ENCODE measurements around the gene SPPL3. TPM values are rescaled to one million over a fixed set of nuclear protein-coding genes. Genes with fewer than 3 reads are reported as not detected.

Gene SPPL3
- total RNA-seq, 1 experiment from 2014 or later, result 39.7 TPM

- TF ChIP-seq EZH2phosphoT487 (IDR thresholded peaks at IDR 0.05; ENCODE audit: borderline replicate concordance) (no peak), SRF (IDR thresholded peaks at IDR 0.05; ENCODE audit: low read depth) (no peak)
Observed at GRCh38 chr12:120884644-120885043, 19.5 kb downstream of the SPPL3 start (continued).

- no TSS peak for BruUV-seq (replicated peaks)
- no peak overlapping the region for H3K27ac ChIP-seq (ENCODE audit: low read depth, low read length)
- ChIA-PET RAD21 (ENCODE audit: low non-redundant PET in 1 of 2, low total read pairs in 2 of 2, uncharacterized antibody in 2 of 2, unreplicated experiment in 2 of 2) (no interaction called here), POLR2A (no interaction called here), CTCF (no interaction called here)
- ATAC-seq (no peak), DNase-seq (ENCODE audit: low read depth, low spot score) (no peak)
- H3K9ac ChIP-seq (ENCODE audit: low read length), result no peak overlapping the region
- no peaks in the 10 kb centered on the region for H3K9me2 ChIP-seq (ENCODE audit: insufficient read depth)
- no peaks in the 10 kb centered on the region for H3K9me3 ChIP-seq (ENCODE audit: control insufficient read depth in 1 of 2, insufficient read depth in 1 of 2, low read depth in 1 of 2, low read length in 2 of 2)
- peaks cover 5% of the 10 kb centered on the region; the same call in 1 of the 2 replicates for H4K20me1 ChIP-seq (ENCODE audit: insufficient read depth)
- intact Hi-C loops (cut with micrococcal nuclease), result no loop called here
- H2AFZ ChIP-seq (ENCODE audit: low read depth, low read length, poor library complexity, severe bottlenecking), result no peak overlapping the region
- peaks cover 70% of the 10 kb centered on the region for H3K79me2 ChIP-seq (ENCODE audit: insufficient read depth, low read length)
- TF ChIP-seq JUND (IDR thresholded peaks at IDR 0.05), result no peak
- no peak for TF ChIP-seq YY1 (IDR thresholded peaks at IDR 0.05; ENCODE audit: extremely low read depth, insufficient replicate concordance, low read depth, low read length)
- TF ChIP-seq TCF7L2 (IDR thresholded peaks at IDR 0.05; ENCODE audit: borderline replicate concordance, extremely low read depth, insufficient read depth, insufficient read length), result no peak
- TF ChIP-seq MAX (IDR thresholded peaks at IDR 0.05), result no peak
- no peak for TF ChIP-seq POLR2A (IDR thresholded peaks at IDR 0.05; ENCODE audit: borderline replicate concordance, extremely low read depth, insufficient read depth, insufficient read length)
- no peak for TF ChIP-seq EZH2phosphoT487 (IDR thresholded peaks at IDR 0.05; ENCODE audit: borderline replicate concordance)
- no peak for TF ChIP-seq ELF1 (IDR thresholded peaks at IDR 0.05; ENCODE audit: borderline replicate concordance, low read depth)
- TF ChIP-seq SP1 (IDR thresholded peaks at IDR 0.05; ENCODE audit: low read depth), result no peak
- TF ChIP-seq REST (IDR thresholded peaks at IDR 0.05; ENCODE audit: low read depth), result no peak
- no peak for TF ChIP-seq SIN3A (IDR thresholded peaks at IDR 0.05; ENCODE audit: low read depth)
- TF ChIP-seq CTCF (IDR thresholded peaks at IDR 0.05 in 2 of 3, conservative IDR thresholded peaks at IDR 0.05 in 1 of 3; ENCODE audit: borderline replicate concordance in 1 of 3, insufficient read depth in 1 of 3, low read depth in 2 of 3, low read length in 2 of 3), result no peak
- no peak for TF ChIP-seq FOSL1 (IDR thresholded peaks at IDR 0.05; ENCODE audit: low read depth)
- TF ChIP-seq EZH2 (IDR thresholded peaks at IDR 0.05), result no peak
- no peak for TF ChIP-seq SRF (IDR thresholded peaks at IDR 0.05; ENCODE audit: low read depth)
- H3K27me3 ChIP-seq (ENCODE audit: insufficient read depth, low read length), result no peaks in the 10 kb centered on the region
- no peak overlapping the region for H3K4me3 ChIP-seq (replicated peaks in 1 of 2; ENCODE audit: low read depth in 1 of 2, low read length in 2 of 2)
- H3K4me1 ChIP-seq (ENCODE audit: control insufficient read depth in 1 of 2, insufficient read depth in 2 of 2, low read length in 2 of 2), result peaks cover 0 to 7% of the 10 kb centered on the region in 2 experiments; a peak in 3 of 4 replicates
- no peak overlapping the region for H3K4me2 ChIP-seq (ENCODE audit: low read length)
- H3K36me3 ChIP-seq (ENCODE audit: control insufficient read depth in 1 of 2, insufficient read depth in 2 of 2, low read length in 2 of 2), result no peaks in the 10 kb centered on the region
Observed at GRCh38 chr12:120882055-120882555, 22.1 kb downstream of the SPPL3 start.

Data from HCT116 (cell line).